Stimulated activated CD8-positive, alpha-beta memory T cell treated with anti-CD3 and anti-CD28 coated beads, Interleukin-2, amount 100 ng/mL, for 1 hour (primary cell): ENCODE data around the gene TTC7B.
"Not testable (repeated sequence)": the region's sequence is repeated elsewhere in the genome, so short reads cannot be mapped to it uniquely, and the experiment has no call there.

Source experiments
- DNase-seq, 2 donors: peaks; one replicate each; pipeline ENCODE4 v3.0.0-alpha.2; 2020; ENCODE audit warnings: low read depth in 2 of 2

TTC7B gene

DNA sequence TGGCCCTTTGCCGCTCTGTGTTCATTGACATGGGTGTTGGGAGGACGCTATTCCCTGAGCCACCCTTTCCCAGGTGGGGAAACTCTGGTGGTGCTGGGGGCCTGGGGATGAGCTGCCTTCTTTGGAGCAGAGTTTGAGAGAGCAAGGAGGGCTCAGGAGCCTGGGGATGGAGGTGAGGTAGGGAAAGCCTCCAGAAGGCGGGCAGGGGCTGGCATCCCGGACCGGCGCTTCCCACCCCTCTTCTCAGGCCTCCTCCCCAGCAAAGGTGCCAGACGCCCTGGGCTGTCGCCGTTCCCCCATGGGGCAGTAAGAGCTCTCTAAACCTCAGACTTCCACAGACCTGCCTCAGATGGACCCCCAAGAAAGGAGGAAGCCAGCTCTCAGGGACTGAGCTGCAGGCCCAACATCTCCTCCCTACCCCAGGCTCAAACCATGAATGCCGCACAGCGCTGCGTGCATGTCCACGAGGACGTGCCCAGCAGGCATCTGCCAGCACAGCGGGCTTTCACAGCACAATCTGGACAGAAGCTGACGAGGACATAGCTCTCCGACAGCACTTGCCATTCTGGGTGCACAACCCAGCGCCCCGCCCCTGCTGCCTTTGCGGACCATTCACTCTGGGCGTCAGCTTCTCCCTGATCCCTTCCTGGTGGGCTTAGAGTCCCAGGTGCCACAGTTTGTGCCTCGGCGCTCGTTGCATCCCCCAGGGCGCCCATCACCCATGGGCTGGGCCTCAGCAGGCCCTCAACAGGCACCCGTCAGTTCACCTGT, 14.9 kb upstream of the TTC7B start:
- DNase-seq: no peak

DNA sequence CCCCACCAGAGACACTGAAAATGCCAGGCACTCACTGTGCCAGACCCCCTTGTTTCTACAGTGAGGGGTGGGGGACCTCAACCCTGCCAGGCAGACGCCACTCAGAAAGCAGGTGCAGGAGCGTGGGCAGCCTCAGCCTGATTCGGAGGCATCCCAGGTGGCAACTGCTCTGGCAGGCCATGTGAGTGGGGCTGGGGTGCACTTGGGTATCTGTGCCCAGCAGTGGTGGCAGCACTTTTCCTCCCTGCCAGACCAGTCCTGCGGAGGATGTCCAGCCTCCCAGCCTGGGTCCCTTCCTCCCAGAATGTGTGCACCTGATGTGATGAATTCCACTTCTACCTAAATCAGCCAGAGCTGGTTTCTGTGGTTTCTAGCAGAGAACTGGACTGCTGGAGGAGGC, 13.4 kb upstream of the TTC7B start:
- DNase-seq: no peak

DNA sequence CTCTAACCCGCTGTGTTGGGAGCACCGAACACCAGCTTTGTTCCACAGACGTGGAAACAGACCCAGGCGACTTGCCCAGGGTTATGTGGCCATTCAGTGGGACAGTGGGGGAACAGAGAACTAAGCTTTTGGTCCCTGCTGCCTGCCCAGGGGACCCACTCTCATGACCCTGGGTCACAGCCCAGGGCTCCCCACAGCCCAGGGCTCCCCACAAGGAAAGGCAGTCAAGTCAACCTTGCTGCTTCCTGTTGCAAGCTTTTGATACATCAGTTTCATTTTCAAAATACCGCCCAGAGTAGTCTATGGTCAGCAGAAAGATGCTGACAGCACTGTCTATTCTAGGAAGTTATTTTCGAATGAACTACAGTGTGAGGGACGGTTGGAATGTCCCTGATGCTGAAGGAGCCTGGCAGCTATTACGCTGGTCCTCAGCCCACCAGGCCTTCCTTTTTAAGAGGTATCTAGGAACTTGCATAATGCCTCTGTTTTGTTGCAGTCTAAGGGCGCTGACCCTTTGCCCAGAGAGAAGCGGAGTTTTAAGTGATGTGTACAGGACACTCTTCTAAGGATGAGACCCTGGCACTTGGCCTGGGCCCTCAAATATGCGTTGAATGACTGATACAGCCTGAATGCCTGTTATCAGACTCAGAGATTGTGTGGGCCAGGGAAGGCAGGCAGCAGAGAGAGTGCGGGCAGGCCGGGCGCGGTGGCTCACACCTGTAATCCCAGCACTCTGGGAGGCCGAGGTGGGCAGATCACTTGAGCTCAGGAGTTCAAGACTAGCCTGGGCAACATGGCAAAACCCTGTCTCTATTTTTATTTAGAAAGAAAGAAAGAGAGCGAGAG, 12.6 kb upstream of the TTC7B start:
- DNase-seq: no peak

GRCh38 chr14:90827919-90828610, 11.8 kb upstream of the TTC7B start:
- peak; percentile 77 to 82 for DNase-seq

DNA sequence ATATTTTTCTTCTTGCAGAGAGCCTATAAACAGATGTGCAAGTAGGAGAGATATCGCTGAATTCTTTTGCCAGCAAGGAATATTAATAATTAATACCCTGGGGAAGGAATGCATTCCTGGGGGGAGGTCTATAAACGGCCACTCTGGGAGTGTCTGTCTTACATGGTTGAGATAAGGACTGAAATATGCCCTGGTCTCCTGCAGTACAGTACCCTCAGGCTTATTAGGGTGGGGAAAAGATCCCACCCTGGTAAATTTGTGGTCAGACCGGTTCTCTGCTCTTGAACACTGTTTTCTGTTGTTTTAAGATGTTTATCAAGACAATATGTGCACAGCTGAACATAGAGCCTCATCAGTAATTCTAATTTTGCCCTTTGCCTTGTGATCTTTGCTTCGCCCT, 7.3 kb upstream of the TTC7B start:
- not testable (repeated sequence) for DNase-seq

DNA sequence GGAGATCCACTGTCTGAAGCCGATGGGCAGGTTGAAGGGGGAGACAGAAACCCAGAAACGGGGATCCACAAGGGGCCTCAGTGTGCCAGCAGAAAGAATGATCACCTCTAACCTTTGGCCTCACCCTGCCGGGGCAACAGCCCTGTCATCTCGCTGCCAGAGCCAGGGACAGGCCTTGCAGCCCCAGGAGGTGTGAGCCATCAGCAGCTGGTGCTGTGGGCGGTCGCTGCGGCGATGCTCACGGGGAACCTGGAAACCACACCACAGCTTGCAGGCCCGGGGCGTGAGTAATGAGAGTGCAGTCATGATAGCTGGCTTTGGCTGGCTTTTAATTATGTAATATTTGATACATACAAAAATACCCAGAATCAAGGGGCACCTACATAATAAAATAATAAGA, 4.7 kb upstream of the TTC7B start:
- DNase-seq: peak; percentile 38 to 43

GRCh38 chr14:90819734-90820393, 3.6 kb upstream of the TTC7B start:
- no peak for DNase-seq

DNA sequence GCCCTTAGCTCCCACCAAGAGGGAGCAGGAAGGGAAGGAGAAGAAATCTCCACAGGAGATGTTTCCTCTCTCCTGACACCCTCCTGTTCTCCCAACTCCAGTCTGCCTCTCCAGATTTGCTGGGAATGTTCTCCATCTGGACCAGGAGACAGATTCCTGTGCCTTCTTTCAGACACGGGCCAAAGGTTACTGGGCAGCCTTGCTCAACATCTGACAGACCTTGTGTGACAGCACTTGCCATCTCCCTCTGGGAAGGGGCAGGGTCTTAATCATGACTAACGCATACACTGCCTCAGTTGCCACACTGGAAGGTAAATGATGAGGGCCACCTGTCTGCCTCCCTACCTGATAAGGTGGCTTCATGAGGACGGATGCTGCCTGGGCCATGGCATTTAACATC, 2.5 kb upstream of the TTC7B start:
- no peak for DNase-seq

DNA sequence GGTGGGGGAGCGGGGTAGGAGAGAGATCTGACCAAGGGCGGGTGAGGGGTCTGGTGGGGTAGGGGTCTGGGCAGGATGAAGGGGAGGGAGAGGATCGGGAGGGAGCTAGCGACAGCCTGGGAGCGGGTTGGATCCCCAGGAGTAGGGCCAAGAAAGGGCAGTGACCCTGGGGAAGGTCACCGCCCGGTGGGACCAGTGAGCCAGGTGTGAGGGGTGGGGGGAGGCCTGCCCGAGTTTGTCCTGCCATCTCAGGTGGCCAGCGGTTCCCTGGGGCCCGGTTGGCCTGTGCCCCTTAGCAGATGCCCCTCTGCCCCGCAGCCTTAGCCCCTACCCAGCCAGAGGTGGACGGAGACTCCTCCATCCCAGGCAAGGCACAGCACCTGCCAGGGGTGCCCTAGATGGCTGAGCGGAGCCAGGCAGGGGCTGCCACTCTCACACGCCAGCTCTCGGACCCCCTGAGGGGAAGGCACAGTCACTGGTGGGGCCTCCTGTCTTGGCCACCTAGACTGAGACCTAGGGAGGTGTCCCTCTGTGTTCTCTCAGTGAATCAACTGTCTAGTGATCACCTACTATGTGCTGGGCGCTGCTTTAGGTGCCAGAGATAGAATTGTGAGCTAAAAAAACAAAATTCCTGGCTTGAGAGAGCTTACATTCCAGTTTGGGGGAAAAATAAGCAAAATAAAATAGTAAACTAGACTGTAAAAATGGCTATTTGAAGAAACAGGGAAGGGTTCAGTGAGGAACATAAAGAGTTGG, 629 bp upstream of the TTC7B start:
- DNase-seq: no peak

DNA sequence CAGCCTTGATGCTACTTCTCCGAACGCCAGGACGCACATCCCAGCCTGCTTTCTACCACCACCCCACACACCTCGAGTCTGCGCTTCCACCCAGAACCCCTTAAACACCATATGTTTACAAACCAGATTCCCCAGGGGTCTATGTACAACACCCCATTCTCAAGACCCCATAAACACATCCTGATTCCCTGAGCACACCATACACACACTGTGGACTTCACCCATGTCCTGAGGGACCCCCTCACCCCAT, 733 bp downstream of the TTC7B start:
- no peak for DNase-seq

- DNase-seq: no peak
Measured at GRCh38 chr14:90814806-90815571, 1.2 kb downstream of the TTC7B start.

DNA sequence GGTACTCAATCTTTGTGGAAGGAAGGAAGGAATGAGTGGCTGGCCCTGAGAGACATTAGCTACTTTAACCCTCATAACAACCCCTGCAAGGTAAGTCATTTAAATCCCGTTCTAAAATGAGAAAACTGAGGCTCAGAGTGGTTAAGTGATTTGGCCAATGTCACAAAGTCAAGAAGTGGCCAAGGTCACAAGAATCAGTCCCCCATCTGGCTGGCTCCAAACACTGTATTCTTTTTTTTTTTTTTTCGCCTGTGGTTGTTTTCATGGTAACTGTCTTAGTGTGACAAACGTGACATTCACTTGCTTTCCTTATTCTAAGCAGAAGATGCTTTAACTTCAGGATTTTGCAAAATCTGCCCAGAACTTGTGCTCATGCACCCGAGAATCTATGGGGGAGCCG, 2.8 kb downstream of the TTC7B start:
- no peak for DNase-seq

GRCh38 chr14:90812109-90812508, 4.1 kb downstream of the TTC7B start:
- no peak for DNase-seq

GRCh38 chr14:90811641-90812040, 4.6 kb downstream of the TTC7B start:
- DNase-seq: no peak

DNA sequence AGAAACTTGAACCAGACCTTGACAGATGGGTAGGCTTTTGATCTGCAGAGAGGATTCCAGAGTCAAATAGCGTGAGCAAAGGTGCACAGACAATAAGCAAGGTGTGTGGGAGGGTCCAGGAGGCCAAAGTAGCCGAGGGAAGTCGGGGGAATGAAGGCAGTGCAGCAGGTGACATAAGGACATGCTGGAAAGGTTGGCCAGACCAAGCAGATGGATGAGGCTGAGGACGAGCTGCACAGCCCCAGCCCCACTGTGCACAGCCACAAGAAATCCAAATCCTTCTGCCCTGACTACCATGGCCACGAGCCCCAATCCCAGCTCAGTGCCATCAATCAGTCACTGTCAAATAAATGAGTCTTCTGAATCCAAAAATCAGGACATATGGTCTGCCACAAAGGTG, 5.4 kb downstream of the TTC7B start:
- no peak for DNase-seq

DNA sequence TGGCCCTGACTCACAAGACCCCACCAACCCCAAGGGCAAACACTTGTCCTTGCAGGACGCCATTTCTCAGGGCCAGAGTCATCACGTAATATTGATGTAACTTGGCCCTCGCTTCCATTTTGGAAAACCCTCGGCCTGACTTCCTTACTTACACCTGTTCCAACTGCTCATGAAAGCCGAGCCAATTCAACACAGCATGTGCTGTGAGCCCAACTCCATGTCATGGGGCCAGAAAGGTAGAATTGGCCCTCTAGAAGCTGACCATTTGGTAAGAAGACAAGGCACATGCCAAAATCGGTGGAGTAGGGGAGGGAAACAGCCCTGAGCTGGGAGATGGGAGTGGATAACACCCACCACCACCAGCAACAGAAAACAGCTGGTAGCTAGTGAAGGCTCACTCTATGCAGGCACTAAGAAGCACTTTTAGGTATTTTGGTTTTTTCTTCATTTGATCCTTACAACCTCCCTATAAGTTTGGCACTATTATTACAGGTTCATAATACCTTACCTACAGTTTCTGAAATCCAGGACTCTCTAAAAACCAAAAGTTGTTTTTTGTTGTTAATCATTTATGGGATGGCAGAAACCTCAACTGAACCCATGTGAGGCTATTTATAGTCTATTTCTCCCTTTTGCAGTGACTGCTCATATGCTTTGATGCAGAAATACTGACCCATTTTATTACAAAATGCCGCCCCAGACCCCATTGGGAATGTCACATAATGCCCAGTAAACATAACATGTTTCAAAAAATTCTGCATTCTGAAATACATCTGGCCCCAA, 6.5 kb downstream of the TTC7B start:
- DNase-seq: no peak

GRCh38 chr14:90808759-90809529, 7.3 kb downstream of the TTC7B start:
- no peak for DNase-seq

DNA sequence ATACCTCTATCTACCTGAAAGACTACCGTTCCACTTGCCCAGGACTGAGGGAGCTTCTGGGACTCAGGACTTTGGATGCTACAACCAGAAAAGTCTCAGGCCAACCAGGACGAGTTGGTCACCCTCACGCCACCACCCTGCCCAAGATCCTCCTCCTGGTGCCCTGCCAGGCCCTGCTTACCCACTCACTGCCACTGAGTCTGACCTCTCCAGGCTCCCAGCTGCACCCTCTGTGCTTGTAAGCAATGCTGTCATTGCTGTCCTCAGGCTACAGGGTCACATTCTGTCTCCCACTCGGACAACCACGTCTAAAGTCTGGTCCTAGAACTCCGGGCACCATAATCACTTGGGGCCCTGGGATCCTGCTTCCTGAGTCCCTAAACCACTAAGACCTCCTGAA, 9.2 kb downstream of the TTC7B start:
- no peak for DNase-seq
